Esophagus muscularis mucosa (tissue), 4 donors: ENCODE data around the gene FAM114A1. TPM values are rescaled to one million over a fixed set of nuclear protein-coding genes. Genes with fewer than 3 reads are reported as not detected.
"Not testable (repeated sequence)": the region's sequence is repeated elsewhere in the genome, so short reads cannot be mapped to it uniquely, and the experiment has no call there.

Experiments
- DNase-seq: peaks from one replicate; pipeline ENCODE4 v3.0.0-alpha.2; 2017; ENCODE audit errors: extremely low spot score
- H3K27ac ChIP-seq, 4 donors: fragments of 200-600 bp; sonication (generic); replicated peaks in 1 of 4; 1 replicate in 3 of 4; 2 replicates in 1 of 4; pipeline ENCODE4 v1.5.1; 2016 to 2019; ENCODE audit warnings: mild to moderate bottlenecking in 1 of 4
- H3K27me3 ChIP-seq, 4 donors: fragments of 200-600 bp; sonication (generic); one replicate each; pipeline versions ENCODE4 v1.5.1 to v1.6.0; 2016 to 2019
- H3K36me3 ChIP-seq, 4 donors: fragments of 200-600 bp; sonication (generic); one replicate each; pipeline ENCODE4 v1.5.1; 2016 to 2019
- H3K4me1 ChIP-seq, 4 donors: fragments of 200-600 bp; sonication (generic); one replicate each; pipeline ENCODE4 v1.5.1; 2016 to 2019
- H3K4me3 ChIP-seq, 4 donors: fragments of 200-600 bp; sonication (generic); 1 replicate in 2 of 4; 2 replicates in 2 of 4; pipeline ENCODE4 v1.5.1; 2016 to 2019; ENCODE audit warnings: mild to moderate bottlenecking in 4 of 4, moderate library complexity in 1 of 4
- H3K9me3 ChIP-seq, 4 donors: fragments of 200-600 bp; sonication (generic); 1 replicate in 3 of 4; 2 replicates in 1 of 4; pipeline ENCODE4 v1.5.1; 2016 to 2019
- EP300 ChIP-seq: sonication (generic); formaldehyde crosslinking; IDR thresholded peaks from one replicate; pipeline ENCODE4 v1.6.1; 2017; ENCODE audit warnings: antibody characterized with exemption
- POLR2A ChIP-seq: fragments of 450-650 bp; IDR thresholded peaks from one replicate; pipeline ENCODE4 v1.6.1; 2017; ENCODE audit warnings: antibody characterized with exemption, moderate library complexity, mild to moderate bottlenecking, low read depth
- POLR2AphosphoS5 ChIP-seq, 2 donors: sonication (generic); formaldehyde crosslinking; IDR thresholded peaks; one replicate each; pipeline ENCODE4 v1.6.1; 2017; ENCODE audit warnings: antibody characterized with exemption in 2 of 2
- WGBS: methylation state at CpG from one replicate; pipeline ENCODE4 v1.1.5; 2018; 5-methylcytosine and 5-hydroxymethylcytosine counted together
- intact Hi-C: fragments of 100-400 bp; cut with DNase I; formaldehyde crosslinking; loops from one replicate; pipeline ENCODE4 v1.15.1; 2023
- total RNA-seq, 4 donors: library from RNA; depleted of rRNA; stranded (reverse); fragments of >200 nt; gene quantifications; one replicate each; pipeline versions ENCODE4 v1.1.0 to v1.2.1, GENCODE V29; 2016
- TF ChIP-seq, protein P1 (sequence below), 3 experiments: fragments of 200-600 bp in 2 of 3; fragments of 450-650 bp in 1 of 3; sonication (generic) in 2 of 3; IDR thresholded peaks; one replicate each; pipeline ENCODE4 v1.5.1; 2017 to 2019; ENCODE audit warnings: antibody characterized with exemption in 3 of 3, mild to moderate bottlenecking in 2 of 3, moderate library complexity in 1 of 3

The FAM114A1 gene
- total RNA-seq, 4 donors from 2014 or later = 88.6 to 145 (median 110) TPM

DNA sequence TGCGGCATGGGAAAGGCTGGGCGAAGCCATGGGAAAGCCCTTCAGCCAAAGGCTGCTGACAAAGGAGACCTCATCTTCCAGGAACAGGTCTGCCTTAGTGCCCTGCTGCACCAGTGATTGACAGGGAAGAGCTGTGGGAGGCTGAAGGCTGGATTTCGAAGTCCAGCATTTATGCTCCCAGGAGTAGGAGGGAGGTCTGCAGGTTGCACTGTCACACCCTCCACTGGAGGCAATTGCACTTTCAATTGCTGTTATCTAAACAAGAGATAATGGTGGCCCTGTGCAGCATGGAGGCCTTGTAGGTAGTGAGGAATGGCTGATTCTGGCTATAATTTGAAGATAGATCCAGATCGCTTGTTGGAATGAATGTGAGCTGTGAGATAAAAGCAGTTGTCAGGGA, 43.7 kb downstream of the FAM114A1 start:
- Histone ChIP-seq H3K9me3 (no peaks in the 10 kb centered on the region), H3K36me3 (peaks cover 46 to 100% (median 77%) of the 10 kb centered on the region in 4 donors), H3K4me3 (no peak overlapping the region), H3K27me3 (no peaks in the 10 kb centered on the region), H3K4me1 (peaks cover 0 to 5% (median 2%) of the 10 kb centered on the region in 4 donors), H3K27ac (no peak overlapping the region)
- intact Hi-C loops = no loop called here
- WGBS = 96% methylated on average over 4 of the region's 4 CpGs
- no peak for TF ChIP-seq EP300
- TF ChIP-seq POLR2A = no peak
- TF ChIP-seq, protein P1, sequence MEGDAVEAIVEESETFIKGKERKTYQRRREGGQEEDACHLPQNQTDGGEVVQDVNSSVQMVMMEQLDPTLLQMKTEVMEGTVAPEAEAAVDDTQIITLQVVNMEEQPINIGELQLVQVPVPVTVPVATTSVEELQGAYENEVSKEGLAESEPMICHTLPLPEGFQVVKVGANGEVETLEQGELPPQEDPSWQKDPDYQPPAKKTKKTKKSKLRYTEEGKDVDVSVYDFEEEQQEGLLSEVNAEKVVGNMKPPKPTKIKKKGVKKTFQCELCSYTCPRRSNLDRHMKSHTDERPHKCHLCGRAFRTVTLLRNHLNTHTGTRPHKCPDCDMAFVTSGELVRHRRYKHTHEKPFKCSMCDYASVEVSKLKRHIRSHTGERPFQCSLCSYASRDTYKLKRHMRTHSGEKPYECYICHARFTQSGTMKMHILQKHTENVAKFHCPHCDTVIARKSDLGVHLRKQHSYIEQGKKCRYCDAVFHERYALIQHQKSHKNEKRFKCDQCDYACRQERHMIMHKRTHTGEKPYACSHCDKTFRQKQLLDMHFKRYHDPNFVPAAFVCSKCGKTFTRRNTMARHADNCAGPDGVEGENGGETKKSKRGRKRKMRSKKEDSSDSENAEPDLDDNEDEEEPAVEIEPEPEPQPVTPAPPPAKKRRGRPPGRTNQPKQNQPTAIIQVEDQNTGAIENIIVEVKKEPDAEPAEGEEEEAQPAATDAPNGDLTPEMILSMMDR (IDR thresholded peaks at IDR 0.05) = no peak
- TF ChIP-seq POLR2AphosphoS5 (IDR thresholded peaks at IDR 0.05) = no peak
- DNase-seq = no peak

DNA sequence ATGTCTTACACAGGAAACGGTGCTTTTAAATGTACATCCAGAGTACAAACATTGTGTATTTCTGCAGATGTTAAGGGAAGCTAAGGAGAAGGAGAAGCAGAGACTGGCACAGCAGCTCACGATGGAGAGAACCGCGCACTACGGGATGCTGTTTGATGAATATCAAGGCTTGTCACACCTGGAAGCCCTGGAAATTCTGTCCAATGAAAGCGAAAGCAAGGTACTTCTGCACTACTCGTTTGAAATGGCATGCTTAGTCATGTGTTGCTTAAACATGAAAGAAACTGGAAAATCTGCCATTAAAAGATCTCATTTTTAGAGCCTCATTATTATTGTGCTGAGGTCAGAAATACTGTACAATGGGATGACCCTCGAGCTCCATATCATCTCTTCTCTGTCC, 47.2 kb downstream of the FAM114A1 start:
- TF ChIP-seq EP300 (no peak), POLR2A (no peak), POLR2AphosphoS5 (IDR thresholded peaks at IDR 0.05) (no peak)
- TF ChIP-seq, protein P1 (IDR thresholded peaks at IDR 0.05) = no peak
- 80% methylated on average over 8 of the region's 8 CpGs for WGBS

DNA sequence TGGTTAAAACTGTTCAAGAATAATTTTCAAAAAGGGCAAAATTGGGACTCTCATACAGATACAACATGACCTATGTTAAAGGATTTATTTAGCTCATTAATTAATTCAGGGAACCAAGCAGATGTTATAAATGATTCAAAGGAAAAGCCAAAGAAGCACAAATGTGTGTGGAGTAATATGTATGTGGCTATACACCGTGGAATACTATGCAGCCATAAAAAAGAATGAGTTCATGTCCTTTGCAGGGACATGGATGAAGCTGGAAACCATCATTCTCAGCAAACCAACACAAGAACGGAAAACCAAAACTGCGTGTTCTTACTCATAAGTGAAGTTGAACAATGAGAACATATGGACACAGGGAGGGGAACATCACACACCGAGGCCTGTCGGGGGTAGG, 48.7 kb downstream of the FAM114A1 start:
- peaks cover 21 to 99% (median 71%) of the 10 kb centered on the region in 4 donors for H3K36me3 ChIP-seq
- H3K4me3 ChIP-seq, intact Hi-C loops, H3K9me3 ChIP-seq, DNase-seq, H3K4me1 ChIP-seq, H3K27me3 ChIP-seq, H3K27ac ChIP-seq: not testable (repeated sequence)
- 87% methylated on average over 5 of the region's 5 CpGs for WGBS

More for the DNA sequence above, 47.2 kb downstream of the FAM114A1 start:
- H3K36me3 ChIP-seq = peaks cover 27 to 99% (median 76%) of the 10 kb centered on the region in 4 donors
- H3K27me3 ChIP-seq = no peaks in the 10 kb centered on the region
- H3K9me3 ChIP-seq = no peaks in the 10 kb centered on the region
- no peak overlapping the region for H3K27ac ChIP-seq
- DNase-seq = no peak
- intact Hi-C loops = no loop called here
- no peaks in the 10 kb centered on the region for H3K4me1 ChIP-seq
- H3K4me3 ChIP-seq = no peak overlapping the region

DNA sequence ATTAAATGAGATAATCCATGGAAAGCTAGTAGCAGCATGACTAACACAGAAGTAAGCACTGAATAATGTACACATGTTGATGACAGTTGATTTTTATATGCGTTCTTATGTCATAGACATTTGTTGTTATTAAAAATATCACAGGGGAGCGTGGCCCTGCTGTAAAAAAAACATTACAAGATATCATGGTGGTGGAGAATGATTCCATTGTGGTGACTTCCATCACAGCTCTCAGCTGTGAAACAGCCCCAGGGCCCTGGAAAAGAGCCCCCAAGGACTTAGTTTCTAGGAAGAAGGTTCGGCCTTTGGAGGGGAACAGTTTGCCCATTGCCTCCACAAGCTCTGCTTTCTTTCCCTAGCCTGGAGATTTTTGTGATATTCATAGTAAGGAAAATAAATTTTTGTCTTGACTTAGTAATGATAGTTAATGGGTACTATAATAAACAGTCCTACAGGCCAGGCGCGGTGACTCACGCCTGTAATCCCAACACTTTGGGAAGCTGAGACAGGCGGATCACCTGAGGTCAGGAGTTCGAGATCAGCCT, 49.9 kb downstream of the FAM114A1 start:
- Histone ChIP-seq H3K36me3 (peaks cover 21 to 99% (median 77%) of the 10 kb centered on the region in 4 donors), H3K4me1 (peaks cover 0 to 4% (median 2%) of the 10 kb centered on the region in 4 donors), H3K27me3 (no peaks in the 10 kb centered on the region), H3K9me3 (no peaks in the 10 kb centered on the region), H3K4me3 (no peak overlapping the region), H3K27ac (no peak overlapping the region)
- DNase-seq = no peak
- intact Hi-C loops = no loop called here
- TF ChIP-seq EP300 (no peak), POLR2AphosphoS5 (IDR thresholded peaks at IDR 0.05) (no peak), POLR2A (no peak)
- TF ChIP-seq, protein P1 (IDR thresholded peaks at IDR 0.05) = no peak
- 88% methylated on average over 8 of the region's 8 CpGs for WGBS

DNA sequence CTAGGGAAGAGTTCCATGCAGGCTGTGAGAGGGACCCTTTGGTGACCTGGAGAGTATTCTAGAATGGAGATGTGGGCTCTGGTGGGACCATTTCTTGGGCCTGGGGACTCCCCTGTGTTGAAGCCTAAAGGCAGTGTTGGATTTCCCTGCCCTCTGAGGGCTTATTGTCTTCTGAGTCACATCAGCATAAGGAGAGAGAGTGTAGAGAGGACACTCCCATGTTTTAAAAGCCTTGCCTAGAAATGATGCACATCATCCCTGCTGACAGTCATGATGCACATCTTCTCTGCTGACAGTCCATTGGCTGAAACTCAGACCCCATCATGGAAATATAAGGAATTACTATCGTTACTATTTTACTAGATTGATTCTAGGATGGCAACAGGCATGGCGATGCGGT, 51.9 kb downstream of the FAM114A1 start:
- no peak for TF ChIP-seq POLR2AphosphoS5 (IDR thresholded peaks at IDR 0.05)
- no peak for TF ChIP-seq EP300
- TF ChIP-seq, protein P1 (IDR thresholded peaks at IDR 0.05) = no peak
- TF ChIP-seq POLR2A = no peak
- WGBS = 100% methylated on average over 3 of the region's 3 CpGs

More for the DNA sequence above, 51.9 kb downstream of the FAM114A1 start:
- Histone ChIP-seq H3K4me1 (peaks cover 0 to 22% (median 20%) of the 10 kb centered on the region in 4 donors), H3K27ac (no peak overlapping the region), H3K36me3 (peaks cover 26 to 90% (median 69%) of the 10 kb centered on the region in 4 donors), H3K4me3 (no peak overlapping the region), H3K9me3 (no peaks in the 10 kb centered on the region), H3K27me3 (no peaks in the 10 kb centered on the region)
- no peak for DNase-seq
- intact Hi-C loops = no loop called here
